Esophagus muscularis mucosa (tissue), 3 donors: ENCODE results near the gene PTPRU.

Source experiments
- CTCF ChIP-seq, 3 experiments: fragments of 200-600 bp in 2 of 3; fragments of 450-650 bp in 1 of 3; sonication (generic) in 2 of 3; IDR thresholded peaks; one replicate each; pipeline ENCODE4 v1.5.1; 2017 to 2019; ENCODE audit warnings: antibody characterized with exemption in 3 of 3, mild to moderate bottlenecking in 2 of 3, moderate library complexity in 1 of 3
- EP300 ChIP-seq: sonication (generic); formaldehyde crosslinking; IDR thresholded peaks from one replicate; pipeline ENCODE4 v1.6.1; 2017; ENCODE audit warnings: antibody characterized with exemption

GRCh38 chr1:29209173-29209572 is 27.1 kb upstream of the PTPRU start:
- TF ChIP-seq EP300 (no peak), CTCF (IDR thresholded peaks at IDR 0.05) (no peak)
